GM12878 (cell line): Measurements from ENCODE around the gene CLASP2. TPM values are rescaled to one million over a fixed set of nuclear protein-coding genes. Genes with fewer than 3 reads are reported as not detected.

Experiments
- ATAC-seq: fragments of 200-7000 bp; cut with Tn5 transposase; 3 replicates; pipeline ENCODE4 v1.9.1; 2020; ENCODE audit warnings: mild to moderate bottlenecking, moderate library complexity
- BruUV-seq: library from RNA; stranded (reverse); fragments of 400-500 nt; replicated peaks from 2 replicates; lab custom pipeline; 2021; lab: Mats Ljungman, UMichigan
- CTCF ChIA-PET: fragments of 300-600 bp; sonication (Branson Sonifier 250); formaldehyde crosslinking; extraction: SDS; loops from one replicate; lab custom pipeline; 2021; ENCODE audit warnings: inconsistent platforms; lab: Yijun Ruan, JAX
- POLR2A ChIA-PET: fragments of 350-600 bp; formaldehyde crosslinking; extraction: SDS; loops from one replicate; lab custom pipeline; 2021; ENCODE audit warnings: inconsistent platforms; lab: Charles Lee
- RAD21 ChIA-PET: fragments of 300-600 bp; sonication (Branson Sonifier 250); formaldehyde crosslinking; loops from one replicate; lab custom pipeline; 2023; ENCODE audit warnings: antibody characterized with exemption; ENCODE audit not compliant: unreplicated experiment; lab: Charles Lee
- SMC1A ChIA-PET: fragments of 300-600 bp; sonication (Branson Sonifier 250); formaldehyde crosslinking; loops from one replicate; lab custom pipeline; 2023; ENCODE audit not compliant: unreplicated experiment, uncharacterized antibody; lab: Charles Lee
- DNase-seq: peaks from one replicate; pipeline ENCODE4 v3.0.0-alpha.2; 2011; ENCODE audit warnings: low read depth, low spot score
- FAIRE-seq: peaks from 3 replicates; lab custom pipeline; 2011; peaks lifted over from hg19 to GRCh38; lab: Jason Lieb, UNC
- H2AFZ ChIP-seq: 2 replicates; pipeline ENCODE4 v1.6.0; 2011; ENCODE audit warnings: low read depth, low read length, control low read depth; ENCODE audit not compliant: control insufficient read depth
- H3K27ac ChIP-seq: 2 replicates; pipeline ENCODE4 v1.5.1; 2011; ENCODE audit warnings: control low read depth; ENCODE audit not compliant: control insufficient read depth, insufficient read depth
- H3K27me3 ChIP-seq, 2 experiments: replicated peaks in 1 of 2; 2 replicates each; pipeline versions ENCODE4 v1.6.0 to v1.6.1; 2011; ENCODE audit warnings: low read length in 1 of 2; ENCODE audit not compliant: control insufficient read depth in 2 of 2, insufficient read depth in 2 of 2
- H3K36me3 ChIP-seq, 2 experiments: 2 replicates each; pipeline ENCODE4 v1.5.1; 2011; ENCODE audit warnings: low read length in 1 of 2; ENCODE audit not compliant: control insufficient read depth in 2 of 2, insufficient read depth in 2 of 2
- H3K4me1 ChIP-seq: 2 replicates; pipeline ENCODE4 v1.6.1; 2011; ENCODE audit warnings: mild to moderate bottlenecking, low read length, moderate library complexity, mixed read lengths; ENCODE audit not compliant: control insufficient read depth, insufficient read depth
- H3K4me2 ChIP-seq: 2 replicates; pipeline ENCODE4 v1.6.0; 2011; ENCODE audit warnings: control low read depth; ENCODE audit not compliant: control insufficient read depth, insufficient read depth
- H3K4me3 ChIP-seq: fragments of 200-600 bp; sonication (generic); 2 replicates; pipeline ENCODE4 v1.5.1; 2016
- H3K79me2 ChIP-seq: 2 replicates; pipeline ENCODE4 v1.6.0; 2011; ENCODE audit warnings: low read length; ENCODE audit not compliant: control insufficient read depth, insufficient read depth
- H3K9ac ChIP-seq: 2 replicates; pipeline ENCODE4 v1.8.0; 2011; ENCODE audit warnings: low read length, control low read depth, mixed read lengths; ENCODE audit not compliant: control insufficient read depth, insufficient read depth
- H3K9me3 ChIP-seq: replicated peaks from 3 replicates; pipeline ENCODE4 v1.5.1; 2011; ENCODE audit warnings: mild to moderate bottlenecking, low read length; ENCODE audit not compliant: control insufficient read depth, insufficient read depth
- H4K20me1 ChIP-seq: 2 replicates; pipeline ENCODE4 v1.6.0; 2011; ENCODE audit not compliant: control insufficient read depth, insufficient read depth
- ASH2L ChIP-seq: fragments of 300-600, 200-600 bp; sonication (generic); IDR thresholded peaks from 2 replicates; pipeline ENCODE4 v1.6.1; 2017; ENCODE audit warnings: low read depth, mild to moderate bottlenecking, borderline replicate concordance
- BACH1 ChIP-seq: fragments of 450-650 bp; IDR thresholded peaks from 2 replicates; pipeline ENCODE4 v1.6.1; 2017; ENCODE audit warnings: mild to moderate bottlenecking, borderline replicate concordance
- HDGF ChIP-seq: fragments of 450-650 bp; IDR thresholded peaks from 2 replicates; pipeline ENCODE4 v1.6.1; 2016; ENCODE audit warnings: antibody characterized with exemption
- IKZF2 ChIP-seq, 2 experiments: fragments of 450-650 bp; IDR thresholded peaks; 2 replicates each; pipeline ENCODE4 v1.6.1; 2017; ENCODE audit warnings: mild to moderate bottlenecking in 2 of 2, moderate library complexity in 2 of 2
- IRF4 ChIP-seq: IDR thresholded peaks from 2 replicates; pipeline ENCODE4 v1.6.1; 2011; ENCODE audit warnings: low read depth, low read length
- LARP7 ChIP-seq: fragments of 450-650 bp; IDR thresholded peaks from 2 replicates; pipeline ENCODE4 v1.6.1; 2017; ENCODE audit warnings: mild to moderate bottlenecking
- MYB ChIP-seq: fragments of 150-350 bp; IDR thresholded peaks from 2 replicates; pipeline ENCODE4 v1.6.1; 2014; ENCODE audit warnings: mild to moderate bottlenecking, low read depth, low read length, borderline replicate concordance
- NBN ChIP-seq: fragments of 450-650 bp; IDR thresholded peaks from 2 replicates; pipeline ENCODE4 v1.6.1; 2016
- POU2F2 ChIP-seq: IDR thresholded peaks from 3 replicates; pipeline ENCODE4 v1.6.1; 2011; ENCODE audit warnings: low read depth, mild to moderate bottlenecking, low read length, borderline replicate concordance
- SIX5 ChIP-seq: IDR thresholded peaks from 2 replicates; pipeline ENCODE4 v1.6.1; 2011; ENCODE audit warnings: mild to moderate bottlenecking, low read depth, low read length, moderate library complexity; ENCODE audit not compliant: severe bottlenecking
- TBL1XR1 ChIP-seq: IDR thresholded peaks from 2 replicates; pipeline ENCODE4 v1.6.1; 2012; ENCODE audit warnings: low read depth, low read length, improper control_type of control experiment
- WGBS: methylation state at CpG from one replicate; pipeline ENCODE4 v1.1.6; 2016; ENCODE audit warnings: low lambda C conversion rate; ENCODE audit not compliant: insufficient replicate concordance, insufficient coverage; ENCODE audit errors: missing lambda C conversion rate; 5-methylcytosine and 5-hydroxymethylcytosine counted together
- in situ Hi-C: fragments of 300-500 bp; cut with MboI; formaldehyde crosslinking; loops from 9 replicates; pipeline ENCODE4 v1.14.3; 2018; ENCODE audit warnings: mixed read lengths
- intact Hi-C: fragments of 100-400 bp; cut with micrococcal nuclease; formaldehyde crosslinking; loops from one replicate; pipeline ENCODE4 v1.14.2; 2022; ENCODE audit not compliant: unreplicated experiment
- polyA plus RNA-seq, 11 experiments: library from polyadenylated mRNA; depleted of rRNA in 4 of 11; unstranded in 6 of 11; stranded (reverse) in 5 of 11; fragments of >200 nt; fragmentation: Nextera tagmentation in 4 of 11; fragmentation: Illumina TruSeq in 1 of 11; extraction: Ambion mirVana in 4 of 11; extraction: Trizol in 1 of 11; gene quantifications; 1 replicate in 1 of 11; 2 replicates in 10 of 11; pipeline versions ENCODE4 v1.2.1 to v1.2.3, GENCODE V29; 2011 to 2016; ENCODE audit warnings: inconsistent platforms in 2 of 11, missing spikeins in 2 of 11, low read depth in 1 of 11
- total RNA-seq, 4 experiments: library from RNA; depleted of rRNA in 3 of 4; stranded (reverse); fragments of >200 nt in 3 of 4; fragmentation: Illumina TruSeq in 1 of 4; extraction: Trizol in 1 of 4; gene quantifications; 2 replicates each; pipeline versions ENCODE4 v1.2.1 to v1.2.3, GENCODE V29; 2013 to 2021
- TF ChIP-seq, protein P1 (sequence below): IDR thresholded peaks from 2 replicates; pipeline ENCODE4 v1.6.1; 2012; ENCODE audit warnings: improper control_type of control experiment, low read depth, low read length; ENCODE audit not compliant: insufficient replicate concordance
- TF ChIP-seq, protein P2 (sequence below): fragments of 450-650 bp; IDR thresholded peaks from 2 replicates; pipeline ENCODE4 v1.6.1; 2017; ENCODE audit warnings: mild to moderate bottlenecking, low read depth, inconsistent platforms; ENCODE audit not compliant: poor library complexity, severe bottlenecking

Gene CLASP2
- total and polyA plus RNA-seq, 10 of the 15 experiments (the other 5 are each of a cell fraction or from before 2014, with no cell fraction given): 4.0 to 38.3 (median 26.8) TPM

DNA sequence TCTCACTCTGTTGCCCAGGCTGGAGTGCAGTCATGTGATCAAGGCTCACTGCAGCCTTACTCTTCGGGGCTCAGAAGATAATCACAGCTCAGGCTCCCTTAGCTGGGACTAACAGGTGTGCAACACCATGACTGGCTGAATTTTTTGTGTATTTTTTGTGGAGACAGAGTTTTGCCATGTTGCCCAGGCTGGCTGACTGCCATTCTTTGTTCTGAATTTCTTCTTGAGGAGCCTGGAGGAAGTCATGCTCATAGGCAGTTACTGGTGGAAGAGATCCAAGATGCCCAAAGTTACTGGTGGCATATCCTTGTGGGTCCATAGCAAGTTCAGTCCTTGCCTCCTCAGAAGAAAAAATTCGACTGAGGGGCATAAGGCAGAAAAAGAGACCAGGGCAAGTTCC is 261.3 kb downstream of the CLASP2 start (continued):
- TF ChIP-seq, protein P1, sequence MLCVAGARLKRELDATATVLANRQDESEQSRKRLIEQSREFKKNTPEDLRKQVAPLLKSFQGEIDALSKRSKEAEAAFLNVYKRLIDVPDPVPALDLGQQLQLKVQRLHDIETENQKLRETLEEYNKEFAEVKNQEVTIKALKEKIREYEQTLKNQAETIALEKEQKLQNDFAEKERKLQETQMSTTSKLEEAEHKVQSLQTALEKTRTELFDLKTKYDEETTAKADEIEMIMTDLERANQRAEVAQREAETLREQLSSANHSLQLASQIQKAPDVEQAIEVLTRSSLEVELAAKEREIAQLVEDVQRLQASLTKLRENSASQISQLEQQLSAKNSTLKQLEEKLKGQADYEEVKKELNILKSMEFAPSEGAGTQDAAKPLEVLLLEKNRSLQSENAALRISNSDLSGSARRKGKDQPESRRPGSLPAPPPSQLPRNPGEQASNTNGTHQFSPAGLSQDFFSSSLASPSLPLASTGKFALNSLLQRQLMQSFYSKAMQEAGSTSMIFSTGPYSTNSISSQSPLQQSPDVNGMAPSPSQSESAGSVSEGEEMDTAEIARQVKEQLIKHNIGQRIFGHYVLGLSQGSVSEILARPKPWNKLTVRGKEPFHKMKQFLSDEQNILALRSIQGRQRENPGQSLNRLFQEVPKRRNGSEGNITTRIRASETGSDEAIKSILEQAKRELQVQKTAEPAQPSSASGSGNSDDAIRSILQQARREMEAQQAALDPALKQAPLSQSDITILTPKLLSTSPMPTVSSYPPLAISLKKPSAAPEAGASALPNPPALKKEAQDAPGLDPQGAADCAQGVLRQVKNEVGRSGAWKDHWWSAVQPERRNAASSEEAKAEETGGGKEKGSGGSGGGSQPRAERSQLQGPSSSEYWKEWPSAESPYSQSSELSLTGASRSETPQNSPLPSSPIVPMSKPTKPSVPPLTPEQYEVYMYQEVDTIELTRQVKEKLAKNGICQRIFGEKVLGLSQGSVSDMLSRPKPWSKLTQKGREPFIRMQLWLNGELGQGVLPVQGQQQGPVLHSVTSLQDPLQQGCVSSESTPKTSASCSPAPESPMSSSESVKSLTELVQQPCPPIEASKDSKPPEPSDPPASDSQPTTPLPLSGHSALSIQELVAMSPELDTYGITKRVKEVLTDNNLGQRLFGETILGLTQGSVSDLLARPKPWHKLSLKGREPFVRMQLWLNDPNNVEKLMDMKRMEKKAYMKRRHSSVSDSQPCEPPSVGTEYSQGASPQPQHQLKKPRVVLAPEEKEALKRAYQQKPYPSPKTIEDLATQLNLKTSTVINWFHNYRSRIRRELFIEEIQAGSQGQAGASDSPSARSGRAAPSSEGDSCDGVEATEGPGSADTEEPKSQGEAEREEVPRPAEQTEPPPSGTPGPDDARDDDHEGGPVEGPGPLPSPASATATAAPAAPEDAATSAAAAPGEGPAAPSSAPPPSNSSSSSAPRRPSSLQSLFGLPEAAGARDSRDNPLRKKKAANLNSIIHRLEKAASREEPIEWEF: no peak
- TF ChIP-seq HDGF: no peak
- TF ChIP-seq TBL1XR1: no peak
- TF ChIP-seq SIX5: no peak
- no peak for TF ChIP-seq MYB
- TF ChIP-seq LARP7: no peak

DNA sequence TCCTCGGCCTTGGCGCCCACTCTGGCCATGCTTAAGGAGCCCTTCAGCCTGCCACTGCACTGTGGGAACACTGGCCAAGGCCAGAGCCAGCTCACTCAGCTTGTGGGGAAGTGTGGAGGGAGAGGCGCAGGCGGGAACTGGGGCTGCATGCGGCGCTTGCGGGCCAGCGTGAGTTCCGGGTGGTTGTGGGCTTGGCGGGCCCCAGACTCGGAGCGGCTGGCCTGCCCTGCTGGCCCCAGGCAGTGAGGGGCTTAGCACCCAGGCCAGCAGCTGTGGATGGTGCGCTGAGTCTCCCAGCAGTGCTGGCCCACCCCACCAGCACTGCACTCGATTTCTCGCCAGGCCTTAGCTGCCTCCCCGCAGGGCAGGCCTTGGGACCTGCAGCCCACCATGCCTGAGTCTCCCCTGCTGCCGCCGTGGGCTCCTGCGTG is 264.7 kb downstream of the CLASP2 start:
- ChIA-PET RAD21 (no interaction called here), POLR2A (no interaction called here), SMC1A (interaction anchor here (1.1 to 1.2 kb wide), 2 partner anchors 9 kb away, joined by 3 read pairs; no protein-coding TSS in a partner anchor), CTCF (no interaction called here)
- no TSS peak for BruUV-seq
- FAIRE-seq (no peak), ATAC-seq (no peak), DNase-seq (no peak)
- WGBS: 89% methylated on average over 17 of the region's 19 CpGs
- Histone ChIP-seq H4K20me1 (no peaks in the 10 kb centered on the region), H3K4me2 (no peak overlapping the region), H3K4me1 (no peaks in the 10 kb centered on the region), H3K79me2 (no peaks in the 10 kb centered on the region), H3K27me3 (no peaks in the 10 kb centered on the region), H2AFZ (no peak overlapping the region), H3K27ac (no peak overlapping the region), H3K9ac (no peak overlapping the region), H3K4me3 (no peak overlapping the region), H3K9me3 (no peaks in the 10 kb centered on the region; the same call in 2 of the 3 replicates), H3K36me3 (no peaks in the 10 kb centered on the region)
- intact Hi-C loops: no loop called here
- in situ Hi-C loops: no loop called here
- TF ChIP-seq IKZF2 (IDR thresholded peaks at IDR 0.05) (no peak), BACH1 (no peak), POU2F2 (no peak), ASH2L (no peak), IRF4 (no peak), NBN (no peak)
- TF ChIP-seq, protein P2, sequence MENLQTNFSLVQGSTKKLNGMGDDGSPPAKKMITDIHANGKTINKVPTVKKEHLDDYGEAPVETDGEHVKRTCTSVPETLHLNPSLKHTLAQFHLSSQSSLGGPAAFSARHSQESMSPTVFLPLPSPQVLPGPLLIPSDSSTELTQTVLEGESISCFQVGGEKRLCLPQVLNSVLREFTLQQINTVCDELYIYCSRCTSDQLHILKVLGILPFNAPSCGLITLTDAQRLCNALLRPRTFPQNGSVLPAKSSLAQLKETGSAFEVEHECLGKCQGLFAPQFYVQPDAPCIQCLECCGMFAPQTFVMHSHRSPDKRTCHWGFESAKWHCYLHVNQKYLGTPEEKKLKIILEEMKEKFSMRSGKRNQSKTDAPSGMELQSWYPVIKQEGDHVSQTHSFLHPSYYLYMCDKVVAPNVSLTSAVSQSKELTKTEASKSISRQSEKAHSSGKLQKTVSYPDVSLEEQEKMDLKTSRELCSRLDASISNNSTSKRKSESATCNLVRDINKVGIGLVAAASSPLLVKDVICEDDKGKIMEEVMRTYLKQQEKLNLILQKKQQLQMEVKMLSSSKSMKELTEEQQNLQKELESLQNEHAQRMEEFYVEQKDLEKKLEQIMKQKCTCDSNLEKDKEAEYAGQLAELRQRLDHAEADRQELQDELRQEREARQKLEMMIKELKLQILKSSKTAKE: no peak
